EH (cell line): Measurements from ENCODE around the gene OXNAD1.
A peak's percentile ranks its signal among the peaks of the same experiment; 100 is the strongest.

ENCODE experiments used
- DNase-seq: peaks from one replicate; pipeline ENCODE4 v3.0.0-alpha.2; 2015; ENCODE audit warnings: low read depth

The OXNAD1 gene

GRCh38 chr3:16264708-16265454, at the start of gene OXNAD1, which contains the start of gene DPH3:
TSS of gene OXNAD1 (plus strand) at chr3:16265212. CDS start at chr3:16270953, 5,741 bp downstream.
TSS of gene DPH3 (minus strand) at chr3:16264943. CDS start at chr3:16264876, 67 bp downstream.
- DNase-seq = peak; percentile 100

- DNase-seq = no peak
Observed at GRCh38 chr3:16216373-16216935, 48.6 kb upstream of the OXNAD1 start.

GRCh38 chr3:16219777-16220176, 45.2 kb upstream of the OXNAD1 start:
- no peak for DNase-seq

- no peak for DNase-seq
Observed at GRCh38 chr3:16221990-16222389, 43.0 kb upstream of the OXNAD1 start.

GRCh38 chr3:16222547-16222946, 42.5 kb upstream of the OXNAD1 start:
- no peak for DNase-seq

GRCh38 chr3:16224325-16224724, 40.7 kb upstream of the OXNAD1 start:
- DNase-seq = no peak

- DNase-seq = no peak
Observed at GRCh38 chr3:16227566-16227965, 37.4 kb upstream of the OXNAD1 start.

- no peak for DNase-seq
Observed at GRCh38 chr3:16229681-16230080, 35.3 kb upstream of the OXNAD1 start.

- DNase-seq = no peak
Observed at GRCh38 chr3:16231983-16232382, 33.0 kb upstream of the OXNAD1 start.

- no peak for DNase-seq
Observed at GRCh38 chr3:16233806-16234205, 31.2 kb upstream of the OXNAD1 start.

GRCh38 chr3:16234281-16234680, 30.7 kb upstream of the OXNAD1 start:
- DNase-seq = no peak

- no peak for DNase-seq
Observed at GRCh38 chr3:16236030-16236639, 28.9 kb upstream of the OXNAD1 start.

GRCh38 chr3:16236856-16237393, 28.1 kb upstream of the OXNAD1 start:
- no peak for DNase-seq

GRCh38 chr3:16239086-16239770, 25.8 kb upstream of the OXNAD1 start:
- peak; percentile 17 for DNase-seq

- peak; percentile 15 for DNase-seq
Observed at GRCh38 chr3:16239780-16240179, 25.2 kb upstream of the OXNAD1 start.

- peak; percentile 72 for DNase-seq
Observed at GRCh38 chr3:16240229-16241023, 24.6 kb upstream of the OXNAD1 start.

GRCh38 chr3:16241225-16241624, 23.8 kb upstream of the OXNAD1 start:
- no peak for DNase-seq

- DNase-seq = no peak
Observed at GRCh38 chr3:16242177-16242576, 22.8 kb upstream of the OXNAD1 start.

- DNase-seq = peak; percentile 72
Observed at GRCh38 chr3:16243706-16244490, 21.1 kb upstream of the OXNAD1 start.

GRCh38 chr3:16245609-16246008, 19.4 kb upstream of the OXNAD1 start:
- DNase-seq = no peak
